GM12892 (cell line): ENCODE data around the gene ADAMTS3.

Experiments used
- DNase-seq: peaks from one replicate; pipeline ENCODE4 v3.0.0; 2011; ENCODE audit not compliant: insufficient read length
- FAIRE-seq: peaks from 2 replicates; lab custom pipeline; 2011; peaks lifted over from hg19 to GRCh38; lab: Jason Lieb, UNC
- POLR2A ChIP-seq: IDR thresholded peaks from 2 replicates; pipeline ENCODE4 v1.6.1; 2011; ENCODE audit warnings: low read depth, low read length, control low read depth
- POLR2AphosphoS5 ChIP-seq: IDR thresholded peaks from 2 replicates; pipeline ENCODE4 v1.6.1; 2011; ENCODE audit warnings: low read depth, low read length, control low read depth
- TAF1 ChIP-seq: IDR thresholded peaks from 2 replicates; pipeline ENCODE4 v1.6.1; 2011; ENCODE audit warnings: low read depth, mild to moderate bottlenecking, control low read depth, low read length, borderline replicate concordance

ADAMTS3 gene

DNA sequence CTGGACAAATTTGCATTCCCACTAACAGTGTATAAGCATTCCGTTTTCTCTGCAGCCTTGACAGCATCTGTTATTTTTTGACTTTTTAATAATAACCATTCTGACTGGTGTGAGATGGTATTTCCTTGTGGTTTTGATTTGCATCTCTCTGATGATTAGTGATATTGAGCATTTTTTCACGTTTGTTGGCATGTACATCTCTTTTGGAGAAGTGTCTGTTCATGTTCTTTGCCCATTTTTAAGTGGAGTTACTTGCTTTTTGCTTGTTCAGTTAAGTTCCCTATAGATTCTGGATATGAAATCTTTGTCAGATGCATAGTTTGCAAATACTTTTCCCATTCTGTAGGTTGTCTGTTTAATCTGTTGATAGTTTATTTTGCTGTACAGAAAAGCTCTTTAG is 68.8 kb downstream of the ADAMTS3 start:
- no peak for TF ChIP-seq POLR2A
- DNase-seq (no peak), FAIRE-seq (no peak)

DNA sequence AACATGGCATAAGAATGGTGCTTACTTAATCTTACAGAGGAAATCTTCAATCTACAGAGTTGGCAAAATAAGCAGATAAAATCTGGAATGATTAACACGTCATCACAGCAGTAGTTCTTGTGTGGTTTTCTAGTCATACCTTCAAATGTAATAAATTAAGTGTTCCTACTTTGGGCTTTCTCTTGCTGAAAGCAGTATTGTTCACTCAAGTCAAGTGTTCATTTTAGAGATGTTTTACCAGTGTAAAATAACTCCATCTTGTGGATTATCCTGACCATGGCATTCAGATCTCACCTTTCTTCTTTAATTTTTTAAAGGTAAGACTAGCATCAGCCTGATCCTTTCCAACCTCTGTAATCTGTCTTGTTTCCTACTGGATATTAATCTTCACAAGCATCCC is 72.9 kb downstream of the ADAMTS3 start:
- TF ChIP-seq TAF1 (no peak), POLR2A (no peak), POLR2AphosphoS5 (no peak)
- no peak for FAIRE-seq
- no peak for DNase-seq

DNA sequence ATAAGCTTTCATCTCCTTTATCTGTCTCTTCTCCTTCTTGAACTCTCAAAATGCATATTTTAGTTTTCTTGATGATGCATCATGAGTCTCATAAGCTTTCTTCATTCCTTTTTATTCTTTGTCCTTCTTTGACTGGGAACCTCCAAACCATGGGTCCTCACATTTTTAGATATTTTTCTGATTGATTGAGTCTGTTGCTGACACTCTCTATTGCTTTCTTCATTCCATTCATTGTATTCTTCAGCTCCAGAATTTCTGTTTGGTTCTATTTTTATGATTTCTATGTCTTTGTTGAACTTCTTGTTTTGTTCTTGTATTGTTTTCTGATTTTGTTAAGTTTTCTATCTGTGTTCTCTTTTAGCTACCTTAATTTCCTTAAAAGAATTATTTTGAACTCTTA is 74.9 kb downstream of the ADAMTS3 start:
- DNase-seq (no peak), FAIRE-seq (no peak)
- TF ChIP-seq POLR2AphosphoS5 = no peak
- no peak for TF ChIP-seq POLR2A
- no peak for TF ChIP-seq TAF1

DNA sequence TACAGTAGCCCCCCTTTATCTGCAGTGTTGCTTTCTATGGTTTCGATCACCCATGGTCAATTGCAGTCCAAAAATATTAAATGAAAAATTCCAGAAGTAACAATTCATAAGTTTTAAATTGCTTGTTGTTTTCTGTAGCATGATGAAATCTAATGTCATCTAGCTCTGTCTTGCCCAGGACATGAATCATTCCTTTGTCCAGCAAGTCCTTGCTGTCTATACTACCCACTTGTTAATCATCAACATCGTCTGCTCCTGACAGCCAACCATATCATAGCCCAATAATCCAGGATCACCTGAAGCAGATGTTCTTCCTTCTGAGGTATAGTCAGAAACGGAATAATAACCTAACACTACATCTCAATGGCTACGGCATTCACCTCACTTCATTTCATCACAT is 79.8 kb downstream of the ADAMTS3 start:
- TF ChIP-seq POLR2AphosphoS5 = no peak
- no peak for TF ChIP-seq POLR2A
- TF ChIP-seq TAF1 = no peak
- FAIRE-seq = no peak

DNA sequence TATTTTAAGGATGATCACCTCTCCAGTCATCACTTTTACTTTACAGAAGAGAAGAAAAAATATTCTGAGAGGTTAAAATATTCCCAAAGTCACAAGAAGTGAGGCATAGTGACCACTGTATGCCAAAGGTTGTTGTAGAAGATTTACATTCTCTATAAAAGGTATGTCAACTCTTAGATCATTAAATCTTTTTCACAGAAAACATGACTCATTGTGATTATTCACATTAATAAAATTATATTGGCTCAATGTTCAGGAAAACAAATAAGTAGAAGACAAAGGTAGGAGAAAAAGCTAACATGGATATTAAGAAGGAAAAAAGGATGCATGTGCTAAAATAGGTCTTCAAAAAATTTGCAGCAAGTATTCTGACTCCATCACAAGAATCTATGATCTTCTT is 82.0 kb downstream of the ADAMTS3 start:
- DNase-seq (no peak), FAIRE-seq (no peak)
- no peak for TF ChIP-seq TAF1
- no peak for TF ChIP-seq POLR2AphosphoS5
- no peak for TF ChIP-seq POLR2A

More for the DNA sequence above, 79.8 kb downstream of the ADAMTS3 start:
- DNase-seq = no peak

DNA sequence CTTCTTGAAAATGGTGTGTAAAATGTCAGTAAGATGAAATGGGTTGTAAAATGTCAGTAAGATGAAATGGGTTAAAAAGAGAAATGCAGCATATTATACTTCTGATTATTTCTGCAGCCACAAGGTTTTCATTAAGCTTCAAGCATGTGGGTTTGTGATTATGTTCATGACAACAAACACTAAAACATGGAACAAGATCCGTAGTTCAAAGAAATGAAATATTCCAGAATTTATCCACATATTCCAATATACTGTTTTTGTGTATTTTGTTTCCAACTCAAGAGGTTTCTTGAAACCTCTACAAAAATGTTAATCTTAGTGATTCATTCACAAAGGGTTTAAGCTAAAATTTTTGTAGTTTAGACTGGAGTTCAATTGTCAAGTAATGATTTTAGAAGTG is 84.0 kb downstream of the ADAMTS3 start:
- DNase-seq (no peak), FAIRE-seq (no peak)
- no peak for TF ChIP-seq POLR2A
- TF ChIP-seq POLR2AphosphoS5 = no peak
- no peak for TF ChIP-seq TAF1

DNA sequence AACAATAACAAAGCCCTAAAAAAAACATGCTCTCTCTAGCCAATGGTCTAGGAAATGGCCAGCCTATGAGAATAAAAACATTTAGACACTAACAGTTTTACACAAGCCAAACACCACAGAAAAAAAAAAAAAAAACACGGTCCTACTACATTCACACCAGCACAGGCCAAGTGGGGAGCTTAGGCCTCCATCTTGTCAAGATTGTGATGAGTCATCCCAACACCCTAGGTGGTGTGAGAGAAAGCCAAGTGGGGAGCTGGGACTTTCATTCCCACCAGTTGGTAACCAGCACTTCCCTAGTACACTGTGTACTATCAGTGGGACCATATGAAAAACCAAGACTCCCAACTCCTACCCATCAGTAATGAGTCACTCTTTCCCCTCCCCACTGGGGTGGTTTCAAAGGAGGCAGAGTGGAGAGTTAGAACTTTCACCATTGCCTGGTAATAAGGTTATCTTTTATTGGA is 95.6 kb downstream of the ADAMTS3 start:
- TF ChIP-seq TAF1 (no peak), POLR2AphosphoS5 (no peak), POLR2A (no peak)
- FAIRE-seq (no peak), DNase-seq (no peak)

DNA sequence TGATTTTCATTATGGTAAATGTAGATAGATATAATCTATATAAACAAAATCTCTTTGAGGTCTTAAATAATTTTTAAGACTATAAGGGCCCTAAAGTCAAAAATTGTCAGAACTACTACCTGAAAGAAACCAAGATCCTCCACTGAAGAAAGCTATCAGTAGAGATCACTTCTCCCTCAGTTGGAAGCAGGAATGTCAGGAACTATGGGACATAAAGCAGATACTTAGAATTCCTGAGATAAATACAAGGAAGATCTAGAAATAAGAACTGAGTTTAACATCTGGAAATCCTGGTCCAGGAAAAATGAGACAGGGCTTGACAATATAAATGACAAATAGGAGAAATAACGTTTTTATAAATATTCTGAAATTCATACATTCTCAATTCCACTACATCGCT is 97.2 kb downstream of the ADAMTS3 start:
- no peak for FAIRE-seq
- TF ChIP-seq TAF1 (no peak), POLR2AphosphoS5 (no peak), POLR2A (no peak)

DNA sequence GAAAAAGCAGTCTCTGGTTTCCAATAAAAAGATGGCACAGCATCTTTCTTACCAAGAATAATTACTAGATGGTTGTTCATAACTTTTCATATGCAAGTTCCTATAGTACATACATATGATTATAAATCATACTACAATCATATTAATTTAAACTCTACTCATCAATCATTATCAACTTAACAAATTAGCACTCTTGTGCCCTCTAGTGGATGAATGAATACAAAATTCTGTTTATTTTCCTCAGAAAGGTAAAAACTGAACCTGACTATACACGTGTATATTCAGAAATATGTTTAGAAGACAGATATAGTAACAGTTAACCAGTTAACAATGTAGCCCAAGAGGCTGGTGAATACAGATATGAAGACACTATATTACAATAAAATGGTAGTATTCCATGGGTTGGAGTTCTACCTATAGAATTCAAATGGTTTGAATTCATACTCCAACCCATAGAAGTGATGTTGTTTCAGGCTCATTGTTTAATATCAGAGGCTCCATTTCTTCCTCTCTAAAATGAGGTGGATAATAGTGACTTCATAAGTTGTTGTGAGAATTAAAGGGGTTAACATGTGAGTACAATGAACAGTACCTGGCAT is 100.0 kb downstream of the ADAMTS3 start:
- TF ChIP-seq TAF1 (no peak), POLR2AphosphoS5 (no peak), POLR2A (no peak)
- FAIRE-seq = no peak
- no peak for DNase-seq

More for the DNA sequence above, 97.2 kb downstream of the ADAMTS3 start:
- DNase-seq = no peak

DNA sequence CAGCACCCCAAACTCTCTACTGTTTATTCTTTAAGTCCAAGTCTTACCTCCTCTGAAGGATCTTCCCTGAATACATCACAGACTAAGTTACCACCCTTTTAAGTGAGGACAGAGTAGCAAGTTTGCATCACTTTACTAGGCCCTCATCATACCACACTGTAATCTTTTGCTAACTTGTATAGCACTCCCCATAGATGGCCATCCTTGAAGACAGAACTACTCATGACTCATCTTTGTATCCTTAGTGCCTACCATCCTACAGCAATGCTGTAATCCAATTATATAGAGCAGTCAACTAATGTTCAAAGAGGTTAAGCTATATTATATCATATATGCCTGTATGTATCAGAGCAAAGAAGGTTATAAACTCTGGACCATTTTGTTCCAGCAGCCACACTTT is 101.4 kb downstream of the ADAMTS3 start:
- TF ChIP-seq POLR2AphosphoS5 (no peak), TAF1 (no peak), POLR2A (no peak)
- no peak for DNase-seq
- FAIRE-seq = no peak

DNA sequence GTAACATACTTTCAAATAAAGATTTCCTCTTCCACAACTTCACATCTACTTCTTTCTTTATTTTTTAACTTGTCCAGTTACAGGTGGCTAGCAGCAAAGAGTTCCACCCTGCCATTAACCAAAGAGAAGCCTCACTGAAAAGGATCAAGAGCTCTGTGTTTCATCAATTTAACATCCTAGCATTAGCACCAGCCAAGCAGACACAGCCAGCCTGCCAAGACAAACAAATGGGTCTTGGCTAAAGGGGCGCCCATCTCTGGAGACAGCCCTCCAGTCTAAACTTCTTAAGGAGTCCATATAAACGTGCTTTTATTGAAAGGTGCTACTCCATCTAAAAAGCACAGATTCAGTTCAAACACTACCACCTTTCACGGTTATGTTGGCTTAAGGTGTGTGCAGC is 105.3 kb downstream of the ADAMTS3 start:
- FAIRE-seq = no peak
- TF ChIP-seq TAF1 = no peak
- TF ChIP-seq POLR2A = no peak
- TF ChIP-seq POLR2AphosphoS5 = no peak
- no peak for DNase-seq

DNA sequence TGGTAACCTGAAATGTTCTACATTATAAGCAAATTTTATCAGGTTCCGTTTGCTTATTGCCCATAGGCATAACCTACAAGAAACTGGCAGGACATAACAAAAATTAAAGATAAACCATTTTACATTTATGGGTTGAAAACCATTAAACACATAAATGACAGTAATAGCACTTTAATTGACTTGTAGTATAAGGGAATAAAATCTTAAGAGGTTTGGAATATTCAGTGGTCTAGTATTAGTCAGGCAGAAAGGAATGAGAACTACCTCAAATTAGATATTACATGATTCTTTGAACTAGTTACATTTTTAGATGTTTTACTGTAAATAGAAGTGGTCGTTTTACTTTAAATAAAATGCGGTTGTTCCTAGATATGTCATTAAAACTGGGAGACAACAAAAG is 111.9 kb downstream of the ADAMTS3 start:
- no peak for DNase-seq
- no peak for FAIRE-seq

More for the DNA sequence above, 111.9 kb downstream of the ADAMTS3 start:
- TF ChIP-seq POLR2A (no peak), TAF1 (no peak), POLR2AphosphoS5 (no peak)
